HCT116 (cell line): ENCODE results near the gene TCFL5.

ENCODE experiments used
- CEBPB ChIP-seq: IDR thresholded peaks from 2 replicates; pipeline ENCODE4 v1.6.1; 2012; ENCODE audit warnings: low read depth
- EZH2 ChIP-seq: fragments of 200-600 bp; sonication (generic); IDR thresholded peaks from 2 replicates; pipeline ENCODE4 v1.6.1; 2017; ENCODE audit warnings: antibody characterized with exemption, mixed run types
- POLR2A ChIP-seq: IDR thresholded peaks from 2 replicates; pipeline ENCODE4 v1.7.0; 2011; ENCODE audit warnings: borderline replicate concordance; ENCODE audit not compliant: insufficient read depth, insufficient read length; ENCODE audit errors: extremely low read depth
- POLR2AphosphoS5 ChIP-seq: IDR thresholded peaks from 2 replicates; pipeline ENCODE4 v1.6.1; 2011; ENCODE audit warnings: mild to moderate bottlenecking, low read depth, low read length, moderate library complexity
- SP1 ChIP-seq: IDR thresholded peaks from 2 replicates; pipeline ENCODE4 v1.6.1; 2012; ENCODE audit warnings: low read depth
- SRF ChIP-seq: IDR thresholded peaks from 2 replicates; pipeline ENCODE4 v1.6.1; 2012; ENCODE audit warnings: low read depth
- TF ChIP-seq, protein P1 (sequence below), 3 experiments: fragments of 200-600 bp in 1 of 3; sonication (generic) in 1 of 3; IDR thresholded peaks in 2 of 3; conservative IDR thresholded peaks in 1 of 3; 2 replicates each; pipeline ENCODE4 v1.5.1; 2012 to 2017; ENCODE audit warnings: low read depth in 2 of 3, low read length in 2 of 3, antibody characterized with exemption in 1 of 3, borderline replicate concordance in 1 of 3, control low read depth in 1 of 3, mild to moderate bottlenecking in 1 of 3, mixed read lengths in 1 of 3, mixed run types in 1 of 3, moderate library complexity in 1 of 3; ENCODE audit not compliant: insufficient read depth in 1 of 3
- TF ChIP-seq, protein P2 (sequence below): IDR thresholded peaks from 2 replicates; pipeline ENCODE4 v1.6.1; 2012; ENCODE audit warnings: low read depth

DNA sequence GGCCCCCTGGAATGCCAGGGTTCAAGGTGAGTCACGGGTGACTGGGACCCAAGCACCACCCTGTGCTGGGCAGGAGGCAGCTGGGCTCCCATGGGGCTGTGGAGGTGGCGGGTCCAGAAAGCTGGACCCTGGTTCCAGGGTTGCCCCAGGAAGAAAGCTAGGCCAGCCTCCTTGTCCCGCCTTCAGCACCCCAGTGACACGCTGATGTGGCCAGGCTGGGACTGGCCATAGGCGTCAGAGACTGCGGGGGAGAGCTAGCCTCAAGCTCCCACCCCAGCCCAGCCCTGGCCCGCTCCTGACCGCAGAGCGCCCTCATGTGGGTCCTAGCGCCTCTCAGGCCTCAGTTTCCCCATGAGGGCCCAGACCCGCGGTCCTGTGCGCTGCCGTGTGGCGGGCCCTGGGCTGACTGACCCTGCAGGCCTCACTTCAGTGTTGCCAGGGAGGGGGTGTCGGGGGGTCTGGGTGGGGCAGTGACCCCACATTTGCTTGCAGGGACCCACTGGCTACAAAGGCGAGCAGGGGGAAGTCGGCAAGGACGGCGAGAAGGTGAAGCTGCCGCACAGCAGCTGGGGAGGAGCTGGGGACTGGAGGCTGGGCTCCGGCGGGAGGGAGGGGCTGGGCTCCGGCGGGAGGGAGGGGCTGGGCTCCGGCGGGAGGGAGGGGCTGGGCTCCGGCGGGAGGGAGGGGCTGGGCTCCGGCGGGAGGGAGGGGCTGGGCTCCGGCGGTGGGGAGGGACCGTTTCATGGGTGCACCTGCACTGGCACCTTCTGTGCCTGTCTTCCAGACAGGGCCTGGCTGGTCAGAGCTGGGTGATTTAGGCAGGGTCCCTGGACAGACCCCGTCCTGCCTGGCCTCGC lies 36.9 kb downstream of the TCFL5 start:
- TF ChIP-seq, protein P1, sequence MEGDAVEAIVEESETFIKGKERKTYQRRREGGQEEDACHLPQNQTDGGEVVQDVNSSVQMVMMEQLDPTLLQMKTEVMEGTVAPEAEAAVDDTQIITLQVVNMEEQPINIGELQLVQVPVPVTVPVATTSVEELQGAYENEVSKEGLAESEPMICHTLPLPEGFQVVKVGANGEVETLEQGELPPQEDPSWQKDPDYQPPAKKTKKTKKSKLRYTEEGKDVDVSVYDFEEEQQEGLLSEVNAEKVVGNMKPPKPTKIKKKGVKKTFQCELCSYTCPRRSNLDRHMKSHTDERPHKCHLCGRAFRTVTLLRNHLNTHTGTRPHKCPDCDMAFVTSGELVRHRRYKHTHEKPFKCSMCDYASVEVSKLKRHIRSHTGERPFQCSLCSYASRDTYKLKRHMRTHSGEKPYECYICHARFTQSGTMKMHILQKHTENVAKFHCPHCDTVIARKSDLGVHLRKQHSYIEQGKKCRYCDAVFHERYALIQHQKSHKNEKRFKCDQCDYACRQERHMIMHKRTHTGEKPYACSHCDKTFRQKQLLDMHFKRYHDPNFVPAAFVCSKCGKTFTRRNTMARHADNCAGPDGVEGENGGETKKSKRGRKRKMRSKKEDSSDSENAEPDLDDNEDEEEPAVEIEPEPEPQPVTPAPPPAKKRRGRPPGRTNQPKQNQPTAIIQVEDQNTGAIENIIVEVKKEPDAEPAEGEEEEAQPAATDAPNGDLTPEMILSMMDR (IDR thresholded peaks at IDR 0.05 in 2 of 3, conservative IDR thresholded peaks at IDR 0.05 in 1 of 3; ENCODE audit: borderline replicate concordance in 1 of 3, insufficient read depth in 1 of 3, low read depth in 2 of 3, low read length in 2 of 3), result no peak
- TF ChIP-seq POLR2AphosphoS5, result no peak
- no peak for TF ChIP-seq SRF
- TF ChIP-seq SP1, result no peak
- TF ChIP-seq POLR2A, result no peak
- no peak for TF ChIP-seq CEBPB
- TF ChIP-seq EZH2, result no peak
- TF ChIP-seq, protein P2, sequence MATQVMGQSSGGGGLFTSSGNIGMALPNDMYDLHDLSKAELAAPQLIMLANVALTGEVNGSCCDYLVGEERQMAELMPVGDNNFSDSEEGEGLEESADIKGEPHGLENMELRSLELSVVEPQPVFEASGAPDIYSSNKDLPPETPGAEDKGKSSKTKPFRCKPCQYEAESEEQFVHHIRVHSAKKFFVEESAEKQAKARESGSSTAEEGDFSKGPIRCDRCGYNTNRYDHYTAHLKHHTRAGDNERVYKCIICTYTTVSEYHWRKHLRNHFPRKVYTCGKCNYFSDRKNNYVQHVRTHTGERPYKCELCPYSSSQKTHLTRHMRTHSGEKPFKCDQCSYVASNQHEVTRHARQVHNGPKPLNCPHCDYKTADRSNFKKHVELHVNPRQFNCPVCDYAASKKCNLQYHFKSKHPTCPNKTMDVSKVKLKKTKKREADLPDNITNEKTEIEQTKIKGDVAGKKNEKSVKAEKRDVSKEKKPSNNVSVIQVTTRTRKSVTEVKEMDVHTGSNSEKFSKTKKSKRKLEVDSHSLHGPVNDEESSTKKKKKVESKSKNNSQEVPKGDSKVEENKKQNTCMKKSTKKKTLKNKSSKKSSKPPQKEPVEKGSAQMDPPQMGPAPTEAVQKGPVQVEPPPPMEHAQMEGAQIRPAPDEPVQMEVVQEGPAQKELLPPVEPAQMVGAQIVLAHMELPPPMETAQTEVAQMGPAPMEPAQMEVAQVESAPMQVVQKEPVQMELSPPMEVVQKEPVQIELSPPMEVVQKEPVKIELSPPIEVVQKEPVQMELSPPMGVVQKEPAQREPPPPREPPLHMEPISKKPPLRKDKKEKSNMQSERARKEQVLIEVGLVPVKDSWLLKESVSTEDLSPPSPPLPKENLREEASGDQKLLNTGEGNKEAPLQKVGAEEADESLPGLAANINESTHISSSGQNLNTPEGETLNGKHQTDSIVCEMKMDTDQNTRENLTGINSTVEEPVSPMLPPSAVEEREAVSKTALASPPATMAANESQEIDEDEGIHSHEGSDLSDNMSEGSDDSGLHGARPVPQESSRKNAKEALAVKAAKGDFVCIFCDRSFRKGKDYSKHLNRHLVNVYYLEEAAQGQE, result no peak
